K562 (cell line): Measurements from ENCODE around the gene UTP20. TPM values are rescaled to one million over a fixed set of nuclear protein-coding genes. Genes with fewer than 3 reads are reported as not detected.

Experiments used
- C11orf30 ChIP-seq: fragments of 450-650 bp; IDR thresholded peaks from 2 replicates; pipeline ENCODE4 v1.6.1; 2016; ENCODE audit warnings: low read depth, mild to moderate bottlenecking
- CBX5 ChIP-seq: IDR thresholded peaks from 2 replicates; pipeline ENCODE4 v1.6.1; 2014; ENCODE audit warnings: low read depth, borderline replicate concordance
- CGGBP1 ChIP-seq: fragments of 250-450 bp; sonication (Bioruptor Pico); IDR thresholded peaks from 2 replicates; pipeline ENCODE4 v1.9.0; 2021; ENCODE audit warnings: mild to moderate bottlenecking
- E2F3 ChIP-seq: fragments of 250-450 bp; sonication (Bioruptor Pico); IDR thresholded peaks from 2 replicates; pipeline ENCODE4 v1.4.0; 2020; ENCODE audit warnings: mild to moderate bottlenecking
- HBP1 ChIP-seq: fragments of 450-650 bp; formaldehyde crosslinking; IDR thresholded peaks from 2 replicates; pipeline ENCODE4 v1.4.0; 2022; ENCODE audit warnings: missing genetic modification characterization
- KDM1A ChIP-seq, 2 experiments: fragments of 450-650 bp; IDR thresholded peaks; 2 replicates each; pipeline ENCODE4 v1.6.1; 2016; ENCODE audit warnings: mild to moderate bottlenecking in 2 of 2
- KLF10 ChIP-seq: fragments of 250-450 bp; sonication (Bioruptor Pico); IDR thresholded peaks from 2 replicates; pipeline ENCODE4 v1.6.1; 2021; ENCODE audit warnings: matching md5 sums
- KLF6 ChIP-seq: fragments of 250-450 bp; sonication (Bioruptor Pico); IDR thresholded peaks from 2 replicates; pipeline ENCODE4 v1.4.0; 2020; ENCODE audit warnings: mild to moderate bottlenecking, moderate library complexity, borderline replicate concordance
- MAZ ChIP-seq, 2 experiments: fragments of 450-650 bp in 1 of 2; sonication (generic) in 1 of 2; formaldehyde crosslinking; IDR thresholded peaks in 1 of 2; conservative IDR thresholded peaks in 1 of 2; 2 replicates each; pipeline versions ENCODE4 v1.4.0 to v1.5.0; 2020; ENCODE audit warnings: mild to moderate bottlenecking in 1 of 2, missing genetic modification reagents in 1 of 2
- MEF2A ChIP-seq: IDR thresholded peaks from 2 replicates; pipeline ENCODE4 v1.6.1; 2011; ENCODE audit warnings: low read depth, mild to moderate bottlenecking, low read length, moderate library complexity; ENCODE audit not compliant: control insufficient read depth
- MXI1 ChIP-seq: IDR thresholded peaks from 2 replicates; pipeline ENCODE4 v1.6.1; 2011; ENCODE audit warnings: low read depth, mild to moderate bottlenecking, improper control_type of control experiment, low read length
- NCOA4 ChIP-seq: fragments of 450-650 bp; IDR thresholded peaks from 2 replicates; pipeline ENCODE4 v1.6.1; 2018; ENCODE audit warnings: mild to moderate bottlenecking; ENCODE audit not compliant: partially characterized antibody
- OTX1 ChIP-seq: fragments of 450-650 bp; formaldehyde crosslinking; IDR thresholded peaks from 2 replicates; pipeline ENCODE4 v1.4.0; 2022; ENCODE audit warnings: mild to moderate bottlenecking
- POU5F1 ChIP-seq: fragments of 150-350 bp; IDR thresholded peaks from 2 replicates; pipeline ENCODE4 v1.6.1; 2014; ENCODE audit warnings: borderline replicate concordance, low read length, low read depth, mild to moderate bottlenecking; ENCODE audit not compliant: partially characterized antibody
- PURB ChIP-seq: sonication (generic); formaldehyde crosslinking; IDR thresholded peaks from 2 replicates; pipeline ENCODE4 v1.9.0; 2021; ENCODE audit warnings: low read depth, mild to moderate bottlenecking, missing genetic modification reagents
- RCOR1 ChIP-seq, 2 experiments: IDR thresholded peaks; 2 replicates each; pipeline ENCODE4 v1.6.1; 2012; ENCODE audit warnings: low read depth in 2 of 2, low read length in 2 of 2, borderline replicate concordance in 1 of 2, improper control_type of control experiment in 1 of 2
- SAFB2 ChIP-seq: fragments of 200-400 bp; formaldehyde crosslinking; IDR thresholded peaks from 2 replicates; pipeline ENCODE4 v1.6.1; 2018; ENCODE audit warnings: borderline replicate concordance, low read length, low read depth, moderate library complexity; ENCODE audit not compliant: severe bottlenecking
- SIN3A ChIP-seq, 2 experiments: fragments of 150-350 bp in 1 of 2; IDR thresholded peaks; 2 replicates each; pipeline ENCODE4 v1.6.1; 2011 to 2016; ENCODE audit warnings: borderline replicate concordance in 2 of 2, low read depth in 2 of 2, low read length in 2 of 2, mild to moderate bottlenecking in 2 of 2, moderate library complexity in 2 of 2; ENCODE audit not compliant: control insufficient read depth in 1 of 2
- TBP ChIP-seq: optimal IDR thresholded peaks from 2 replicates; pipeline ENCODE3; 2011; ENCODE audit warnings: low read depth, low read length, improper control_type of control experiment
- THRA ChIP-seq: fragments of 450-650 bp; IDR thresholded peaks from 2 replicates; pipeline ENCODE4 v1.6.1; 2017; ENCODE audit warnings: mild to moderate bottlenecking, moderate library complexity
- U2AF2 ChIP-seq: fragments of 200-400 bp; formaldehyde crosslinking; optimal IDR thresholded peaks from 2 replicates; pipeline ENCODE3; 2017; ENCODE audit warnings: low read depth, mild to moderate bottlenecking, low read length
- YBX1 ChIP-seq: fragments of 450-650 bp; IDR thresholded peaks from 2 replicates; pipeline ENCODE4 v1.7.1; 2016; ENCODE audit warnings: mild to moderate bottlenecking
- ZBTB17 ChIP-seq: fragments of 450-650 bp; formaldehyde crosslinking; IDR thresholded peaks from 2 replicates; pipeline ENCODE4 v1.4.0; 2020; ENCODE audit warnings: mild to moderate bottlenecking
- ZKSCAN1 ChIP-seq: fragments of 150-350 bp; IDR thresholded peaks from 2 replicates; pipeline ENCODE4 v1.6.1; 2016; ENCODE audit warnings: low read depth, low read length
- ZNF140 ChIP-seq: fragments of 250-450 bp; sonication (Bioruptor Pico); IDR thresholded peaks from 2 replicates; pipeline ENCODE4 v1.8.0; 2021; ENCODE audit warnings: moderate library complexity, mild to moderate bottlenecking, inconsistent platforms
- ZNF324 ChIP-seq: fragments of 250-450 bp; sonication (Bioruptor Pico); IDR thresholded peaks from 2 replicates; pipeline ENCODE4 v1.4.0; 2020; ENCODE audit warnings: mild to moderate bottlenecking
- ZNF561 ChIP-seq: fragments of 450-650 bp; formaldehyde crosslinking; conservative IDR thresholded peaks from 2 replicates; pipeline ENCODE4 v1.4.0; 2020; ENCODE audit warnings: mild to moderate bottlenecking, moderate library complexity
- ZNF57 ChIP-seq: fragments of 450-650 bp; formaldehyde crosslinking; IDR thresholded peaks from 2 replicates; pipeline ENCODE4 v1.4.0; 2020; ENCODE audit warnings: mild to moderate bottlenecking, moderate library complexity
- polyA plus RNA-seq, 8 experiments: library from polyadenylated mRNA; depleted of rRNA in 4 of 8; stranded (reverse) in 5 of 8; unstranded in 3 of 8; fragments of >200 nt; fragmentation: Nextera tagmentation in 2 of 8; fragmentation: Illumina TruSeq in 1 of 8; extraction: Ambion mirVana in 2 of 8; extraction: Trizol in 1 of 8; gene quantifications; 2 replicates each; pipeline versions ENCODE4 v1.2.1 to v1.2.3, GENCODE V29; 2011 to 2014; ENCODE audit warnings: inconsistent platforms in 1 of 8, missing spikeins in 1 of 8
- total RNA-seq, 7 experiments: library from RNA; depleted of rRNA in 6 of 7; stranded (reverse); fragments of >200 nt in 6 of 7; fragmentation: Illumina TruSeq in 2 of 7; extraction: Trizol in 2 of 7; gene quantifications; 2 replicates each; pipeline versions ENCODE4 v1.2.1 to v1.2.3, GENCODE V29; 2011 to 2021; ENCODE audit warnings: low replicate concordance in 1 of 7

Gene UTP20
- total and polyA plus RNA-seq, 9 of the 15 experiments (the other 6 are each of a cell fraction or from before 2014, with no cell fraction given), result 4.3 to 41.3 (median 20.7) TPM

GRCh38 chr12:101280006-101280505 is at the start of gene UTP20 (continued):
- TF ChIP-seq CBX5 (no peak), POU5F1 (no peak), KLF6 (CRISPR knock-in tag) (no peak), PURB (no peak), E2F3 (CRISPR knock-in tag) (0 out of 2 replicates have a peak, but pooled peaks have one; percentile 14), MEF2A (no peak), KLF10 (no peak), OTX1 (no peak; the same call in 1 of the 2 replicates), C11orf30 (peak; percentile 92), THRA (no peak), ZNF57 (no peak), ZBTB17 (CRISPR knock-in tag) (0 out of 2 replicates have a peak, but pooled peaks have one; percentile 24), U2AF2 (no peak), ZNF324 (CRISPR knock-in tag) (no peak), CGGBP1 (no peak), ZNF140 (no peak), ZNF561 (CRISPR knock-in tag) (no peak), MXI1 (peak; percentile 100), TBP (peak; percentile 67), SIN3A (IDR thresholded peaks at IDR 0.05; ENCODE audit: borderline replicate concordance in 2 of 2, control insufficient read depth in 1 of 2, low read depth in 2 of 2, low read length in 2 of 2) (peak; percentile 100), YBX1 (no peak), SAFB2 (no peak), HBP1 (CRISPR knock-in tag) (peak; percentile 60; the same call in 1 of the 2 replicates), NCOA4 (no peak), ZKSCAN1 (no peak), KDM1A (IDR thresholded peaks at IDR 0.05) (no peak), RCOR1 (IDR thresholded peaks at IDR 0.05; ENCODE audit: borderline replicate concordance in 1 of 2, low read depth in 2 of 2, low read length in 2 of 2) (0 out of 4 replicates have a peak, but pooled peaks of 1 of the 2 experiments have one; percentile 2), MAZ (CRISPR knock-in tag; conservative IDR thresholded peaks at IDR 0.05 in 1 of 2, IDR thresholded peaks at IDR 0.05 in 1 of 2) (peak in 1 of 2 experiments; percentile 67; a peak in 1 of 4 replicates)
